ENCODE data around the gene CCDC6. TPM values are rescaled to one million over a fixed set of nuclear protein-coding genes. Genes with fewer than 3 reads are reported as not detected.

CCDC6 gene
- total RNA-seq, 3 donors from 2014 or later (not counting 1 experiment from before 2014, with no cell fraction given) = 19.7 to 23.4 (median 20.8) TPM

DNA sequence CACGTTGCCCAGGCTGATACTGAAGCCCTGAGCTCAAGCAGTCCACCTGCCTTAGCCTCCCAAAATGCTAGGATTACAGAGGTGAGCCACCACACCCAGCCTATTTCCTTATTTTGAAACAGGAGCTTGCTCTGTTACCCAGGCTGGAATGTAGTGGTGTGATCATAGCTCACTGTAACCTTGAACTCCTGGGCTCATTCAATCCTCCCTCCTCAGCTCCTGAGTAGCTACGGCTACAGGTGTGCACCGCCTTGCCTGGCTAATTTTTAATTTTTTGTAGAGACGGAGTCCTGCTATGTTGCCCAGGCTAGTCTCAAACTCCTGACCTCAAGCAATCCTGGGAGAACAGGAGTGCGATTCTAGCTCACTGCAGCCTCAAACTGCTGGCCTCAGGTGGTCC, 164.8 kb downstream of the CCDC6 start:
- H3K4me1 ChIP-seq (ENCODE audit: control insufficient read depth, insufficient read depth, low read length) = no peaks in the 10 kb centered on the region
- H3K27me3 ChIP-seq (ENCODE audit: control insufficient read depth, insufficient read depth, low read length) = no peaks in the 10 kb centered on the region
- Mint-ChIP-seq H3K27ac (no peak overlapping the region), H3K4me1 (no peaks in the 10 kb centered on the region), H3K9me3 (no peaks in the 10 kb centered on the region), H3K4me3 (no peak overlapping the region), H3K27me3 (ENCODE audit: low read depth in 2 of 2) (peaks cover 0 to 3% of the 10 kb centered on the region in 2 donors), H3K36me3 (no peaks in the 10 kb centered on the region)
- intact Hi-C loops (cut with micrococcal nuclease) = no loop called here
- 81% methylated on average over 5 of the region's 5 CpGs for WGBS (ENCODE audit: insufficient coverage)
- H3K27ac ChIP-seq (ENCODE audit: low read length) = no peak overlapping the region
- TF ChIP-seq, protein P1, sequence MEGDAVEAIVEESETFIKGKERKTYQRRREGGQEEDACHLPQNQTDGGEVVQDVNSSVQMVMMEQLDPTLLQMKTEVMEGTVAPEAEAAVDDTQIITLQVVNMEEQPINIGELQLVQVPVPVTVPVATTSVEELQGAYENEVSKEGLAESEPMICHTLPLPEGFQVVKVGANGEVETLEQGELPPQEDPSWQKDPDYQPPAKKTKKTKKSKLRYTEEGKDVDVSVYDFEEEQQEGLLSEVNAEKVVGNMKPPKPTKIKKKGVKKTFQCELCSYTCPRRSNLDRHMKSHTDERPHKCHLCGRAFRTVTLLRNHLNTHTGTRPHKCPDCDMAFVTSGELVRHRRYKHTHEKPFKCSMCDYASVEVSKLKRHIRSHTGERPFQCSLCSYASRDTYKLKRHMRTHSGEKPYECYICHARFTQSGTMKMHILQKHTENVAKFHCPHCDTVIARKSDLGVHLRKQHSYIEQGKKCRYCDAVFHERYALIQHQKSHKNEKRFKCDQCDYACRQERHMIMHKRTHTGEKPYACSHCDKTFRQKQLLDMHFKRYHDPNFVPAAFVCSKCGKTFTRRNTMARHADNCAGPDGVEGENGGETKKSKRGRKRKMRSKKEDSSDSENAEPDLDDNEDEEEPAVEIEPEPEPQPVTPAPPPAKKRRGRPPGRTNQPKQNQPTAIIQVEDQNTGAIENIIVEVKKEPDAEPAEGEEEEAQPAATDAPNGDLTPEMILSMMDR (IDR thresholded peaks at IDR 0.05) = no peak
- no peaks in the 10 kb centered on the region for H3K36me3 ChIP-seq (ENCODE audit: control insufficient read depth, insufficient read depth, low read length)
- no peak overlapping the region for H3K4me3 ChIP-seq (ENCODE audit: low read length)
- no peak for DNase-seq
- ATAC-seq = no peak
- no peaks in the 10 kb centered on the region for H3K9me3 ChIP-seq (ENCODE audit: control insufficient read depth, insufficient read depth, low read length)

- TF ChIP-seq, protein P1 (IDR thresholded peaks at IDR 0.05) = no peak
- DNase-seq = no peak
- Histone ChIP-seq H3K36me3 (ENCODE audit: control insufficient read depth, insufficient read depth, low read length) (no peaks in the 10 kb centered on the region), H3K27ac (ENCODE audit: low read length) (no peak overlapping the region), H3K4me1 (ENCODE audit: control insufficient read depth, insufficient read depth, low read length) (no peaks in the 10 kb centered on the region), H3K27me3 (ENCODE audit: control insufficient read depth, insufficient read depth, low read length) (no peaks in the 10 kb centered on the region), H3K4me3 (ENCODE audit: low read length) (no peak overlapping the region), H3K9me3 (ENCODE audit: control insufficient read depth, insufficient read depth, low read length) (no peaks in the 10 kb centered on the region)
- no peak for ATAC-seq
- H3K27ac Mint-ChIP-seq = no peak overlapping the region
- intact Hi-C loops (cut with micrococcal nuclease) = no loop called here
- no peaks in the 10 kb centered on the region for H3K9me3 Mint-ChIP-seq
- H3K27me3 Mint-ChIP-seq (ENCODE audit: low read depth in 2 of 2) = peaks cover 0 to 3% of the 10 kb centered on the region in 2 donors
- H3K4me3 Mint-ChIP-seq = no peak overlapping the region
- no peaks in the 10 kb centered on the region for H3K4me1 Mint-ChIP-seq
- H3K36me3 Mint-ChIP-seq = no peaks in the 10 kb centered on the region
Measured at GRCh38 chr10:59741048-59741447, 165.3 kb downstream of the CCDC6 start.

Other genes starting within 250 kb of the CCDC6 start
- not detected for gene SLC16A9, start 196.7 kb downstream of the CCDC6 start, total RNA-seq
- not detected for gene MRLN, start 153.1 kb downstream of the CCDC6 start, total RNA-seq

Data from natural killer cell (primary cell).